Neuronal stem cell (in vitro differentiated cells): ENCODE measurements around the gene ETF1.

Source experiments
- DNase-seq: peaks from one replicate; pipeline ENCODE4 v3.0.0-alpha.2; 2013; ENCODE audit warnings: low spot score
- H2AFZ ChIP-seq: one replicate; pipeline ENCODE4 v1.6.1; 2013; ENCODE audit warnings: mild to moderate bottlenecking, low read length, inconsistent platforms
- H2AK5ac ChIP-seq: 2 replicates; pipeline ENCODE4 v1.6.1; 2013; ENCODE audit warnings: low read depth, mild to moderate bottlenecking, inconsistent platforms, low read length, moderate library complexity, mixed read lengths
- H2BK120ac ChIP-seq: 2 replicates; pipeline ENCODE4 v1.6.1; 2013; ENCODE audit warnings: low read depth, mild to moderate bottlenecking, inconsistent platforms, low read length, moderate library complexity, mixed read lengths
- H2BK12ac ChIP-seq: one replicate; pipeline ENCODE4 v1.6.1; 2013; ENCODE audit warnings: low read length, inconsistent platforms
- H2BK15ac ChIP-seq: 2 replicates; pipeline ENCODE4 v1.6.1; 2013; ENCODE audit warnings: mild to moderate bottlenecking, low read length, inconsistent platforms, mixed read lengths
- H2BK5ac ChIP-seq: one replicate; pipeline ENCODE4 v1.6.1; 2013; ENCODE audit warnings: inconsistent platforms, mild to moderate bottlenecking, low read length, moderate library complexity
- H3K14ac ChIP-seq: one replicate; pipeline ENCODE4 v1.6.1; 2013; ENCODE audit warnings: low read length, inconsistent platforms
- H3K18ac ChIP-seq: 2 replicates; pipeline ENCODE4 v1.6.1; 2013; ENCODE audit warnings: low read length, inconsistent platforms
- H3K23ac ChIP-seq: 2 replicates; pipeline ENCODE4 v1.6.1; 2013; ENCODE audit warnings: low read depth, mild to moderate bottlenecking, mixed read lengths, low read length, inconsistent platforms; ENCODE audit not compliant: poor library complexity
- H3K27ac ChIP-seq: replicated peaks from 3 replicates; pipeline ENCODE4 v1.5.1; 2013; ENCODE audit warnings: low read length, inconsistent platforms
- H3K27me3 ChIP-seq, 3 experiments: 2 replicates each; pipeline ENCODE4 v1.6.1; 2013; ENCODE audit warnings: low read length in 3 of 3, mild to moderate bottlenecking in 2 of 3, inconsistent platforms in 1 of 3, low read depth in 1 of 3, mixed read lengths in 1 of 3, moderate library complexity in 1 of 3; ENCODE audit not compliant: control insufficient read depth in 3 of 3, insufficient read depth in 3 of 3
- H3K36me3 ChIP-seq, 2 donors: replicated peaks in 1 of 2; 2 replicates each; pipeline ENCODE4 v1.6.1; 2013; ENCODE audit warnings: low read length in 2 of 2; ENCODE audit not compliant: control insufficient read depth in 2 of 2, insufficient read depth in 2 of 2
- H3K4ac ChIP-seq: 2 replicates; pipeline ENCODE4 v1.6.1; 2013; ENCODE audit warnings: inconsistent platforms, mild to moderate bottlenecking, low read length, moderate library complexity
- H3K4me1 ChIP-seq, 2 donors: 1 replicate in 1 of 2; 2 replicates in 1 of 2; pipeline ENCODE4 v1.6.1; 2013; ENCODE audit warnings: low read length in 2 of 2, low read depth in 1 of 2; ENCODE audit not compliant: control insufficient read depth in 2 of 2, insufficient read depth in 1 of 2
- H3K4me2 ChIP-seq: one replicate; pipeline ENCODE4 v1.6.1; 2013; ENCODE audit warnings: mild to moderate bottlenecking, low read length, inconsistent platforms; ENCODE audit not compliant: insufficient read depth, poor library complexity, severe bottlenecking
- H3K4me3 ChIP-seq, 2 donors: 2 replicates each; pipeline ENCODE4 v1.5.1; 2013; ENCODE audit warnings: low read length in 2 of 2, mild to moderate bottlenecking in 2 of 2, inconsistent platforms in 1 of 2, moderate library complexity in 1 of 2
- H3K79me1 ChIP-seq: one replicate; pipeline ENCODE4 v1.6.1; 2013; ENCODE audit warnings: low read depth, mild to moderate bottlenecking, inconsistent platforms, low read length, moderate library complexity
- H3K9ac ChIP-seq: one replicate; pipeline ENCODE4 v1.6.1; 2013; ENCODE audit warnings: mild to moderate bottlenecking, low read depth, low read length, inconsistent platforms; ENCODE audit not compliant: poor library complexity
- H3K9me3 ChIP-seq, 2 donors: replicated peaks in 1 of 2; 2 replicates each; pipeline versions ENCODE3 to v1.6.1; 2013; ENCODE audit warnings: low read length in 2 of 2, mild to moderate bottlenecking in 2 of 2, inconsistent platforms in 1 of 2, low read depth in 1 of 2, mixed read lengths in 1 of 2, moderate library complexity in 1 of 2; ENCODE audit not compliant: control insufficient read depth in 2 of 2, insufficient read depth in 1 of 2
- H4K8ac ChIP-seq: one replicate; pipeline ENCODE4 v1.6.1; 2013; ENCODE audit warnings: low read depth, mild to moderate bottlenecking, inconsistent platforms, low read length, moderate library complexity
- H4K91ac ChIP-seq: one replicate; pipeline ENCODE4 v1.6.1; 2013; ENCODE audit warnings: low read length, low read depth, mild to moderate bottlenecking, inconsistent platforms; ENCODE audit not compliant: poor library complexity
- WGBS, 2 donors: extraction: QIAGEN DNeasy Blood & Tissue Kit; methylation state at CpG; one replicate each; pipeline ENCODE4 v1.1.7; 2013; ENCODE audit warnings: missing lambda C conversion rate in 2 of 2, mixed read lengths in 1 of 2; ENCODE audit not compliant: insufficient read length in 2 of 2, insufficient replicate concordance in 1 of 2; ENCODE audit errors: extremely low coverage in 2 of 2; 5-methylcytosine and 5-hydroxymethylcytosine counted together

Gene ETF1

DNA sequence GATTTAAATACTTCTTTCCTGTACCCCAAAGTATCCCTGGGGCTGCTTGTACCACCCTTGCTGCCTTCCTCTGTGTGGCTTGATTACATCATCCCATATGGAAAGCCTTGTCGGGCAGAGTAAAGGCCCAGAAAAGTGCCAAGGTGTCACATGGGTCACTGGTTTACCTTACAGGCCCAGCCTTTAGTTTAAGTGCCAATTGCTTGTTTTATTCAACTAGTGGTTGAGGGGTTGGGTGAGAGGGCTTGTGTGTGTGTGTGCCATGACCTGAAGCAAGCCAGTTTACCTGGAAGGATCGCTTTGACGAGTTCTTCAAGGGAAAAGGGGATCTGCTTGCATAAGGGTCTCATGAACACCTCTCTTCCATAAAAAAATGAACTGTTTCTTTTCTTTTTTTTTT is 39.9 kb upstream of the ETF1 start:
- H4K8ac ChIP-seq, result no peak overlapping the region
- H2AFZ ChIP-seq, result no peak overlapping the region
- H2BK15ac ChIP-seq, result no peak overlapping the region
- H3K4me1 ChIP-seq, result no peaks in the 10 kb centered on the region
- peaks cover 0 to 2% (median 0%) of the 10 kb centered on the region in 3 experiments for H3K27me3 ChIP-seq
- no peak overlapping the region for H2AK5ac ChIP-seq
- no peak overlapping the region for H3K23ac ChIP-seq
- no peak overlapping the region for H2BK120ac ChIP-seq
- no peaks in the 10 kb centered on the region for H3K36me3 ChIP-seq
- no peaks in the 10 kb centered on the region for H3K79me1 ChIP-seq
- no peak overlapping the region for H3K4me3 ChIP-seq
- WGBS, 2 donors, result no CpG with 5 or more reads among the region's 3 CpGs
- no peak overlapping the region for H2BK12ac ChIP-seq
- no peak overlapping the region for H3K14ac ChIP-seq
- H3K9me3 ChIP-seq, result no peaks in the 10 kb centered on the region
- no peak for DNase-seq
- no peak overlapping the region for H4K91ac ChIP-seq
- H3K4me2 ChIP-seq, result no peak overlapping the region
- H3K4ac ChIP-seq, result no peak overlapping the region
- no peak overlapping the region for H2BK5ac ChIP-seq
- no peak overlapping the region for H3K18ac ChIP-seq
- no peak overlapping the region for H3K9ac ChIP-seq
- H3K27ac ChIP-seq, result no peak overlapping the region

DNA sequence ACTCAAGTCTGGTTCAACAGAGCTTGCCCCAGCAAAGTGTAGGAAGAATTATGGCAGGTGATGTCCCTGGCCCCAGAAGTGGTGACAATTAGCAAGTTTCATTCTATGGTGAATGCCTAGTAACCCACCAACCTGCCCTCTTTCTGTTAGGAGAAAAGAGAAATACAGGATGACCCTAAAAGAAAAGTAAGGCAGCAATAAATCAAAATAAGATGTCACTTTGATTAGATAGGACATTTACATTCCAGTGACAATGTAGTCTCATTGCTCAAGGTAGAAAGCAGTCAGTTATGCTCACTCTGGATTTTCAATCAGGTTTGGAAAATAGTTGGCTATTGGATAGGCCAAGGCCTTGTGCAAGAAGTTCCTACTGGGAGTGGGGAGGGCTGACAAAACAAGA is 37.7 kb upstream of the ETF1 start:
- Histone ChIP-seq H3K18ac (no peak overlapping the region), H2BK12ac (no peak overlapping the region), H3K4ac (no peak overlapping the region), H2AK5ac (no peak overlapping the region), H3K9me3 (no peaks in the 10 kb centered on the region), H3K27me3 (peaks cover 0 to 2% (median 0%) of the 10 kb centered on the region in 3 experiments), H4K91ac (no peak overlapping the region), H3K14ac (no peak overlapping the region), H3K36me3 (no peaks in the 10 kb centered on the region), H3K4me3 (no peak overlapping the region), H4K8ac (no peak overlapping the region), H2BK5ac (no peak overlapping the region), H3K27ac (no peak overlapping the region), H3K4me1 (peaks cover 0 to 2% of the 10 kb centered on the region in 2 donors), H3K23ac (no peak overlapping the region), H2BK15ac (no peak overlapping the region), H2BK120ac (no peak overlapping the region), H3K79me1 (no peaks in the 10 kb centered on the region), H3K9ac (no peak overlapping the region), H2AFZ (no peak overlapping the region), H3K4me2 (no peak overlapping the region)
- no peak for DNase-seq

- no peak overlapping the region for H3K4me3 ChIP-seq
- DNase-seq, result no peak
- H4K91ac ChIP-seq, result no peak overlapping the region
- H2BK120ac ChIP-seq, result no peak overlapping the region
- no peak overlapping the region for H3K27ac ChIP-seq
- H3K79me1 ChIP-seq, result no peaks in the 10 kb centered on the region
- H2BK5ac ChIP-seq, result no peak overlapping the region
- no CpG with 5 or more reads among the region's 2 CpGs for WGBS, 2 donors
- H3K23ac ChIP-seq, result no peak overlapping the region
- no peak overlapping the region for H3K4me2 ChIP-seq
- no peak overlapping the region for H3K18ac ChIP-seq
- no peak overlapping the region for H2BK12ac ChIP-seq
- no peak overlapping the region for H3K4ac ChIP-seq
- no peak overlapping the region for H2BK15ac ChIP-seq
- H4K8ac ChIP-seq, result no peak overlapping the region
- no peak overlapping the region for H3K9ac ChIP-seq
- H2AK5ac ChIP-seq, result no peak overlapping the region
- no peak overlapping the region for H2AFZ ChIP-seq
- no peaks in the 10 kb centered on the region for H3K36me3 ChIP-seq
- H3K4me1 ChIP-seq, result peaks cover 0 to 2% of the 10 kb centered on the region in 2 donors
- H3K14ac ChIP-seq, result no peak overlapping the region
- H3K9me3 ChIP-seq, result no peaks in the 10 kb centered on the region
- peaks cover 0 to 2% (median 0%) of the 10 kb centered on the region in 3 experiments for H3K27me3 ChIP-seq
These were observed 37.0 kb upstream of the ETF1 start for GRCh38 chr5:138580001-138580400.

DNA sequence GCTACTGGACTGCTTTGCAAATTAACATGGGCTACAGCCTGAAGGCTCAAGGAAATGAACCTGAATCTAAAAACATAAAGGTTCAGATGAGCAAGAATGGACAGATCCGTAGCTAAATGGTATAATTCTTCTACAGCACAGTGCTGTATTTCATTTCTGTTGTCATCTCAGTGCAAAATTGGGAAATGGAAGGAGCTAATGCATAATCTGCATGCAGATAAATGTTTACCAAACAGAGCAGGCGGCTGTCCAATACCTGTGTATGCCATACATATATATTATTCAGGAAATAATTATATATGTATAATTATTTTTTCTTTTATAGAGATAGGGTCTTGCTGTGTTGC is 36.5 kb upstream of the ETF1 start:
- no CpG with 5 or more reads among the region's 2 CpGs for WGBS, 2 donors

More for the DNA sequence above, 36.5 kb upstream of the ETF1 start:
- H3K4ac ChIP-seq, result no peak overlapping the region
- H2AFZ ChIP-seq, result peak overlapping the region; percentile 39
- no peaks in the 10 kb centered on the region for H3K9me3 ChIP-seq
- H3K4me1 ChIP-seq, result peaks cover 0 to 4% of the 10 kb centered on the region in 2 donors
- no peaks in the 10 kb centered on the region for H3K79me1 ChIP-seq
- no peak overlapping the region for H3K9ac ChIP-seq
- H3K18ac ChIP-seq, result no peak overlapping the region
- no peak overlapping the region for H2BK15ac ChIP-seq
- no peak for DNase-seq
- H2BK120ac ChIP-seq, result no peak overlapping the region
- H3K4me3 ChIP-seq, result no peak overlapping the region
- H3K14ac ChIP-seq, result no peak overlapping the region
- H3K23ac ChIP-seq, result no peak overlapping the region
- no peak overlapping the region for H4K8ac ChIP-seq
- H2BK12ac ChIP-seq, result no peak overlapping the region
- no peak overlapping the region for H2BK5ac ChIP-seq
- H3K27me3 ChIP-seq, result peaks cover 0 to 2% (median 0%) of the 10 kb centered on the region in 3 experiments
- H4K91ac ChIP-seq, result no peak overlapping the region
- no peak overlapping the region for H3K27ac ChIP-seq
- no peak overlapping the region for H2AK5ac ChIP-seq
- no peaks in the 10 kb centered on the region for H3K36me3 ChIP-seq
- H3K4me2 ChIP-seq, result no peak overlapping the region
